ENCODE results near the gene DIAPH3. TPM values are rescaled to one million over a fixed set of nuclear protein-coding genes. Genes with fewer than 3 reads are reported as not detected.
"Not testable (repeated sequence)": the region's sequence is repeated elsewhere in the genome, so short reads cannot be mapped to it uniquely, and the experiment has no call there.

The DIAPH3 gene
- total RNA-seq, 2 donors from 2014 or later, result 0.35 to 1.1 TPM

GRCh38 chr13:60075850-60076249 lies 87.9 kb downstream of the DIAPH3 start:
- Histone ChIP-seq H3K4me1 (no peaks in the 10 kb centered on the region), H3K4me3 (no peak overlapping the region), H3K9me3 (no peaks in the 10 kb centered on the region), H3K36me3 (no peaks in the 10 kb centered on the region), H3K27ac (no peak overlapping the region), H3K27me3 (no peaks in the 10 kb centered on the region)
- TF ChIP-seq, protein P1, sequence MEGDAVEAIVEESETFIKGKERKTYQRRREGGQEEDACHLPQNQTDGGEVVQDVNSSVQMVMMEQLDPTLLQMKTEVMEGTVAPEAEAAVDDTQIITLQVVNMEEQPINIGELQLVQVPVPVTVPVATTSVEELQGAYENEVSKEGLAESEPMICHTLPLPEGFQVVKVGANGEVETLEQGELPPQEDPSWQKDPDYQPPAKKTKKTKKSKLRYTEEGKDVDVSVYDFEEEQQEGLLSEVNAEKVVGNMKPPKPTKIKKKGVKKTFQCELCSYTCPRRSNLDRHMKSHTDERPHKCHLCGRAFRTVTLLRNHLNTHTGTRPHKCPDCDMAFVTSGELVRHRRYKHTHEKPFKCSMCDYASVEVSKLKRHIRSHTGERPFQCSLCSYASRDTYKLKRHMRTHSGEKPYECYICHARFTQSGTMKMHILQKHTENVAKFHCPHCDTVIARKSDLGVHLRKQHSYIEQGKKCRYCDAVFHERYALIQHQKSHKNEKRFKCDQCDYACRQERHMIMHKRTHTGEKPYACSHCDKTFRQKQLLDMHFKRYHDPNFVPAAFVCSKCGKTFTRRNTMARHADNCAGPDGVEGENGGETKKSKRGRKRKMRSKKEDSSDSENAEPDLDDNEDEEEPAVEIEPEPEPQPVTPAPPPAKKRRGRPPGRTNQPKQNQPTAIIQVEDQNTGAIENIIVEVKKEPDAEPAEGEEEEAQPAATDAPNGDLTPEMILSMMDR (IDR thresholded peaks at IDR 0.05), result no peak
- no peak for DNase-seq (ENCODE audit: low spot score)

- H3K27ac ChIP-seq, result no peak overlapping the region
- no peak for DNase-seq (ENCODE audit: low spot score)
- no peaks in the 10 kb centered on the region for H3K4me1 ChIP-seq
- no peaks in the 10 kb centered on the region for H3K9me3 ChIP-seq
- H3K36me3 ChIP-seq, result no peaks in the 10 kb centered on the region
- TF ChIP-seq, protein P1 (IDR thresholded peaks at IDR 0.05), result no peak
- no peak overlapping the region for H3K4me3 ChIP-seq
- no peaks in the 10 kb centered on the region for H3K27me3 ChIP-seq
These were observed 89.3 kb downstream of the DIAPH3 start for GRCh38 chr13:60074397-60074796.

DNA sequence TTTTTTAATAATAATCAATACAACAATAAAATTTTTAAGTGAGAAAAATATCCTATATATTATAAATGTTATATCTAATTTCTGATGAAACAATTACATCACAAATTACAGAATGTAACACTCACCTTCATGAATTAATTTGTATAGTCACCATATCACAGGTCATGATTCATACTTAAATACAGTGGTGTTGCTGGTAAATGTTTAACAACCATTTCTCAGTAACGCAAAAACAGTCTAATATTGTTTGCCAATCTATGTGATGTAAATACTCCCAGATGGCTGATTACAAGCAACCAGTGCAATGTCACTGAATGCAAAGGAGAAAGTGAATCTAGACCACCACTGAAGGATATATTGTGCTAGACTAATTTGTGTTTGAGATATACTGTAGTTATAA lies 97.5 kb downstream of the DIAPH3 start:
- no peak overlapping the region for H3K4me3 ChIP-seq
- TF ChIP-seq, protein P1 (IDR thresholded peaks at IDR 0.05), result no peak
- H3K27me3 ChIP-seq, result no peaks in the 10 kb centered on the region
- H3K36me3 ChIP-seq, result no peaks in the 10 kb centered on the region
- no peak for DNase-seq (ENCODE audit: low spot score)
- no peaks in the 10 kb centered on the region for H3K9me3 ChIP-seq
- H3K27ac ChIP-seq, result no peak overlapping the region
- no peaks in the 10 kb centered on the region for H3K4me1 ChIP-seq

- H3K36me3 ChIP-seq, result no peaks in the 10 kb centered on the region
- no peak for DNase-seq (ENCODE audit: low spot score)
- no peak overlapping the region for H3K27ac ChIP-seq
- TF ChIP-seq, protein P1 (IDR thresholded peaks at IDR 0.05), result no peak
- H3K9me3 ChIP-seq, result no peaks in the 10 kb centered on the region
- H3K27me3 ChIP-seq, result no peaks in the 10 kb centered on the region
- H3K4me3 ChIP-seq, result no peak overlapping the region
- no peaks in the 10 kb centered on the region for H3K4me1 ChIP-seq
These were observed 101.2 kb downstream of the DIAPH3 start for GRCh38 chr13:60062502-60062901.

DNA sequence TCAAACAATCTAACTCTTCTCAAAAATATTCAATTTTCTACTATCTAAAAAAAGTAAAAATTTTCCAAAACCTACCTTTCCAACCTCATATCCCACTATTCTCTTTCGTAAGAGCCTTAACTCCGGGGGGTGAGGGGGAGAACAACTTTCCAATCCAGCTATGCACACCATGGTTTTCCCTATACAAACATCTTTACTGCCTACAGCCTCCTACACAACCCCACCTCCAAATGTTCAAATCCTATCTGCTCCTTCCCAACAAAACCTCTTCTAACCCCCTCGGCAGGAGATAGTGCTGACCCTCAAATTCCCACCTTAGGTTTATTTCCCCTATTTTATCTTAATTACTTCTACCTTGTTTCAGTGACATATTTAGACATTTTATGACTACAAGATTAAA lies 102.0 kb downstream of the DIAPH3 start:
- TF ChIP-seq, protein P1 (IDR thresholded peaks at IDR 0.05), result no peak
- no peaks in the 10 kb centered on the region for H3K4me1 ChIP-seq

GRCh38 chr13:60051754-60052285 lies 111.9 kb downstream of the DIAPH3 start:
- H3K4me3 ChIP-seq, result no peak overlapping the region
- TF ChIP-seq, protein P1 (IDR thresholded peaks at IDR 0.05), result no peak
- DNase-seq (ENCODE audit: low spot score), result no peak

More for the DNA sequence above, 102.0 kb downstream of the DIAPH3 start:
- no peaks in the 10 kb centered on the region for H3K27me3 ChIP-seq
- no peaks in the 10 kb centered on the region for H3K9me3 ChIP-seq
- no peak overlapping the region for H3K27ac ChIP-seq
- H3K4me3 ChIP-seq, result no peak overlapping the region
- no peaks in the 10 kb centered on the region for H3K36me3 ChIP-seq
- DNase-seq (ENCODE audit: low spot score), result no peak

GRCh38 chr13:60048353-60048752 lies 115.4 kb downstream of the DIAPH3 start:
- not testable (repeated sequence) for H3K36me3 ChIP-seq; DNase-seq (ENCODE audit: low spot score); H3K9me3 ChIP-seq; H3K27me3 ChIP-seq; H3K4me1 ChIP-seq; H3K4me3 ChIP-seq; H3K27ac ChIP-seq

More at GRCh38 chr13:60051754-60052285, 111.9 kb downstream of the DIAPH3 start:
- Histone ChIP-seq H3K27me3 (no peaks in the 10 kb centered on the region), H3K4me1 (no peaks in the 10 kb centered on the region), H3K36me3 (no peaks in the 10 kb centered on the region), H3K27ac (no peak overlapping the region), H3K9me3 (no peaks in the 10 kb centered on the region)

Measured in right atrium auricular region (tissue), 2 donors.